Common myeloid progenitor, CD34-positive (primary cell): ENCODE data around the gene BTBD16.

Experiments used
- CTCF ChIA-PET: fragments of 350-600 bp; sonication (Branson Sonifier 250); formaldehyde crosslinking; loops from one replicate; lab custom pipeline; 2021; ENCODE audit warnings: antibody characterized with exemption; lab: Charles Lee
- POLR2A ChIA-PET: fragments of 350-600 bp; sonication (Branson Sonifier 250); formaldehyde crosslinking; loops from one replicate; lab custom pipeline; 2021; ENCODE audit warnings: antibody characterized with exemption; lab: Charles Lee
- DNase-seq, 3 donors: peaks; one replicate each; pipeline versions ENCODE4 v3.0.0 to v3.0.0-alpha.2; 2013
- H3K27ac ChIP-seq, 2 experiments: 1 replicate in 1 of 2; 2 replicates in 1 of 2; pipeline ENCODE4 v1.7.0; 2013; ENCODE audit warnings: inconsistent platforms in 2 of 2, low read length in 2 of 2, mild to moderate bottlenecking in 2 of 2, low read depth in 1 of 2, moderate library complexity in 1 of 2; ENCODE audit not compliant: severe bottlenecking in 2 of 2, insufficient read depth in 1 of 2, poor library complexity in 1 of 2
- H3K27me3 ChIP-seq, 5 experiments: replicated peaks in 2 of 5; 1 replicate in 3 of 5; 2 replicates in 2 of 5; pipeline versions ENCODE4 v1.6.1 to v1.7.0; 2013; ENCODE audit warnings: low read length in 4 of 5, mild to moderate bottlenecking in 2 of 5, moderate library complexity in 2 of 5, inconsistent platforms in 1 of 5; ENCODE audit not compliant: insufficient read depth in 5 of 5, control insufficient read depth in 4 of 5
- H3K36me3 ChIP-seq, 4 experiments: 1 replicate in 2 of 4; 2 replicates in 2 of 4; pipeline versions ENCODE4 v1.6.1 to v1.7.0; 2013; ENCODE audit warnings: low read length in 3 of 4, control low read depth in 1 of 4, mild to moderate bottlenecking in 1 of 4; ENCODE audit not compliant: control insufficient read depth in 4 of 4, insufficient read depth in 4 of 4
- H3K4me1 ChIP-seq, 4 experiments: 1 replicate in 3 of 4; 2 replicates in 1 of 4; pipeline versions ENCODE4 v1.6.1 to v1.7.1; 2013; ENCODE audit warnings: low read length in 3 of 4, mild to moderate bottlenecking in 3 of 4, control low read depth in 1 of 4, inconsistent platforms in 1 of 4, moderate library complexity in 1 of 4; ENCODE audit not compliant: control insufficient read depth in 4 of 4, insufficient read depth in 4 of 4; ENCODE audit errors: control extremely low read depth in 1 of 4
- H3K4me3 ChIP-seq, 7 experiments: 1 replicate in 4 of 7; 2 replicates in 3 of 7; pipeline versions ENCODE4 v1.5.1 to v1.7.0; 2013; ENCODE audit warnings: mild to moderate bottlenecking in 7 of 7, low read length in 6 of 7, moderate library complexity in 6 of 7, inconsistent platforms in 2 of 7, low read depth in 2 of 7, control low read depth in 1 of 7; ENCODE audit not compliant: insufficient read depth in 4 of 7, control insufficient read depth in 1 of 7; ENCODE audit errors: extremely low read depth in 1 of 7
- H3K9me3 ChIP-seq, 5 experiments: 1 replicate in 4 of 5; 2 replicates in 1 of 5; pipeline versions ENCODE4 v1.6.1 to v1.7.1; 2013; ENCODE audit warnings: low read length in 4 of 5, mild to moderate bottlenecking in 2 of 5, inconsistent platforms in 1 of 5, low read depth in 1 of 5, moderate library complexity in 1 of 5; ENCODE audit not compliant: control insufficient read depth in 4 of 5, insufficient read depth in 2 of 5; ENCODE audit errors: control extremely low read depth in 1 of 5
- WGBS: methylation state at CpG from one replicate; pipeline ENCODE4 v1.1.5; 2013; ENCODE audit not compliant: insufficient coverage; 5-methylcytosine and 5-hydroxymethylcytosine counted together

The BTBD16 gene

DNA sequence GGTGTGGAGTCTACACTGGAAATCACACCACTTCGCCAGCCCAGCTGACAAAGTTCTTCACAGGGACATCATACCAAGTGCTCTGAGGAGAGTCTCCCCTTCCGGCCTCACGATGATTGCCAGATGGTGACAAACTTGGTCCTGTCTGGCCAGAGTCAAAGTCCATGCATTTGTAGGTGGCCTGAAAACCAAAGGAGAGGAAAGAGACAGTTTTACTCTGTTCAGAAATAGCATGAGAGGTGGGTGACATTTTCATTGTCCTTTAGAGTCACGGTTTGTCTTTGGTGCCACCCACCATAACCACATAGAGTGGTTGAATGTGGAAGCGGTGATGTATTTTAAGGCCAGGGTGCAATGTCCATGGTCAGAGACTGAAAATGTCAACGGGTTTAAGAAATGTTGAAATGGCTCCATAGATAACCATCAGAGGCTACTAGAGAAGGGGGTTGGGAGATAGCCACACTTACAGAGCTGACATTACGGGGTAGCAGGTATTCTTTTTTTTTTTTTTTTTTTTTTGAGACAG, 33.0 kb downstream of the BTBD16 start:
- H3K36me3 ChIP-seq: no peaks in the 10 kb centered on the region
- H3K27me3 ChIP-seq: peaks cover 0 to 11% (median 2%) of the 10 kb centered on the region in 5 experiments
- no peak overlapping the region for H3K4me3 ChIP-seq
- peaks cover 0 to 3% (median 0%) of the 10 kb centered on the region in 5 experiments for H3K9me3 ChIP-seq
- CTCF ChIA-PET: no interaction called here
- POLR2A ChIA-PET: no interaction called here
- no peak overlapping the region for H3K27ac ChIP-seq
- no peak for DNase-seq
- H3K4me1 ChIP-seq: peaks cover 0 to under 1% (median 0%) of the 10 kb centered on the region in 4 experiments
- 98% methylated on average over 6 of the region's 7 CpGs for WGBS

DNA sequence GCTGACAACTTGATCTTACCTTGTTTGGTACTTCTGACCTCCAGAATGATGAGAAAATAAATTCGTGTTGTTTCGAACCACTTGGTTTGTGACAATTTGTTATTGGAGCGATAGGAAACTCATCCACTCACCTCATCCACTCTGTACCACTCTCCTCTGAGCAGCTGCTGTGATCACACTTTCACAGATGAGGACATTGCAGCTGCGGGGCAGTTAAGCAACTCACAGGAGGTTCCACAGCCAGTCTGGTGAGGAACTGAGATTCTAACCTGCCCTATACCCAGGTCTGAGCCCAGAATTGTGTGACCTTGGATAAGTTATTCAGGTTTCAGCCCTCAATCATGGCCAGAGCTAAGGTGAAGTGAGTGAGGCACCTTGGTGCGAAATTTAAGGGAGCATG, 35.2 kb downstream of the BTBD16 start:
- ChIA-PET CTCF (interaction anchor here (0.9 kb wide), 1 partner anchor 34 kb away, joined by 3 read pairs; no protein-coding TSS in a partner anchor), POLR2A (no interaction called here)
- DNase-seq: no peak
- Histone ChIP-seq H3K9me3 (peaks cover 0 to 3% (median 0%) of the 10 kb centered on the region in 5 experiments), H3K36me3 (no peaks in the 10 kb centered on the region), H3K4me3 (no peak overlapping the region), H3K27ac (no peak overlapping the region), H3K27me3 (peaks cover 0 to 22% (median 6%) of the 10 kb centered on the region in 5 experiments), H3K4me1 (no peaks in the 10 kb centered on the region)
- 100% methylated on average over 1 of the region's 5 CpGs for WGBS

DNA sequence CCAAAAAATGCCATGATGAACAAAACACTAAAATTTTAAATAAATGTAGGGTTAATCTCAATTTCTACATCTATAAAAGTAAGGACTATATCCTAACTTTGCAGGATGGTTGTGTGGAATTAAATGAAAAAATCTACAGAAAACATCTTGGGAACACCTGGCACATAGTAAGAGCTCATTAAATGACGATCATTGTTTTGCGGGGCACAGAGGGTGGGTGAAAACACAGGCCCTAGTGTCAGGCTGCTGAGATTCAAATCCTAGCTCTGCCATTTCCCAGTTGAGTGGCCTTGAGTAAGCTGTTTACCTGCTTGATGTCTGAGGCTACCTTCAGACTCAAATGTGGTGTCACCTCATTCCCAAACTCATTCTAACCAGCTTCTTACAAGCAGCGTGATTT, 35.6 kb downstream of the BTBD16 start:
- H3K4me1 ChIP-seq: no peaks in the 10 kb centered on the region
- ChIA-PET CTCF (no interaction called here), POLR2A (no interaction called here)
- no peak overlapping the region for H3K4me3 ChIP-seq
- no peak overlapping the region for H3K27ac ChIP-seq
- no peaks in the 10 kb centered on the region for H3K36me3 ChIP-seq
- WGBS: 97% methylated on average over 3 of the region's 3 CpGs
- peaks cover 0 to 22% (median 6%) of the 10 kb centered on the region in 5 experiments for H3K27me3 ChIP-seq
- DNase-seq: no peak
- H3K9me3 ChIP-seq: peaks cover 0 to 3% (median 0%) of the 10 kb centered on the region in 5 experiments

DNA sequence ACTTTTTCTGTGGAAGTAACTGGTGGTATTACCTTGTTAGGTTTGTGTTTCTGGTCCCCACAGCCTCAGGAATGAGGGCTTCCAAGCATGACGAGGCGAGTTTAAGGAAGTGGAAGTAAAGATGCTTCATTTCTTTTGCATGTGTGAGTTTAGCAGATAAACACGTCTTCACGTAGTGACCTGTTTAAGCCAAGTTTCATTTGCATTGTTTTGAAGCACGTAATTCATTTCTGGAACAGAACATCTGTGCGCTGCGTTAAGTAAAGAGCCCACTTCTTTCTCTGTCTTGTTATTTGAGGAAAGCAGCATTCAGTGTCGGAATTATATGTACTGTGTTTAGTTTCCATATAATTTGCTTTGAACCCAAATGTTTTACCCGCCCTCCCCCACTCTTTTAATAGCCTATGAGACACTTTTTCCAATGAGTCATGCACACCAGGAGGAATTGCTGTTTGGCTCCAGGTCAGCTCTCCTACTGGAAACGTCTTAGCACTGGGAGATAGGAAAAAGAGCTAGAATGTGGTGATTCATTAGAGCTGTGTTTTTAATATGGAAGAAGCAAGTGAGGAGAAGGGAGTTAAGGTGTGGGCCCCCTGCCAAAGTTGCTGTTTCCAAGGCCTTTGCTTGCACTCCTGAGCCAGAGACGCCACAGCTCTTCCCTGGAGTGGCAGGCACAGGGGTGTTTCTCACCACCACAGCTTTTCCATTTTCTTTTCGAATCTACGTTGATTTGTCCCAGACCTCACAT, 36.7 kb downstream of the BTBD16 start:
- Histone ChIP-seq H3K36me3 (no peaks in the 10 kb centered on the region), H3K9me3 (peaks cover 0 to 3% (median 0%) of the 10 kb centered on the region in 5 experiments), H3K27me3 (peaks cover 0 to 22% (median 6%) of the 10 kb centered on the region in 5 experiments), H3K4me3 (no peak overlapping the region), H3K27ac (no peak overlapping the region), H3K4me1 (no peaks in the 10 kb centered on the region)
- peak in 1 of 3 donors; percentile 4 for DNase-seq
- ChIA-PET CTCF (interaction anchor here (1.1 to 4.6 kb wide), 2 partner anchors 10 to 258 kb away, joined by 3 to 24 read pairs; no protein-coding TSS in a partner anchor), POLR2A (no interaction called here)
- 62% methylated on average over 11 of the region's 13 CpGs for WGBS

DNA sequence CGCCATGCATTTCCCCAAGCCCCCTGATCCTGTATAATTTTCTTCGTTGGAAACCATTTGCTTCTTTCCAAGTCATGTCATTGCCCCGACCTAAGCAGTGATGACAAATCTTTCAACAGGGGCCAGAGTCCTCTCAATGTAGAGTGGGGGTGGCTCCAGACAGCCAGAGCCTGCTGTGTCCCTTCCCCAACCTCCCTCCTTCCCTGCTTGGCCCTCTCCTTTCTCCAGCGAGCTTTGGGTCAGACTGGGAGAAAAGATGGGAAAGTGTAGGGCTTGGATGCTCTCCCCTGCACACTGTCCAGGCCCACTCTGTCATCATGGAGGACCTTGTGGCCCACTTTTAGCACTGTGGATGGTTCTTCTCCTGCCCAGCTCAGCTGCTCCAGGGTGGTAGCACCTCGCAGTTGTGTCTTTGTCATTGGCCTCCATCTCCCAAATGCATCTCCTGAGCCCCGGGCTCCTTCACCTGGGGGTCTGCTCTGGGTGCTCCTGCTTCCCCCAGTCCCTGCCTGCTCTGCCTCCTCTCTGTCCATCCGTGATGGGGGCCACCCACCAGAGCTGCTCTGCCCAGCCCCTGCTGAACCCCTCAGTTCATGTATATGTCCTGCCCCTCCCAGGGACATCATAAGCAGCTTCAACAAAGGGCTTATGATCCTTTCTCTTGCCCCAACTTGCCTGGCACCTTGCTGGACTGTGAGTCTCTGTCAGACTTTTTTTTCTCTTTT, 37.5 kb downstream of the BTBD16 start:
- no peak for DNase-seq
- Histone ChIP-seq H3K27me3 (peaks cover 0 to 22% (median 6%) of the 10 kb centered on the region in 5 experiments), H3K36me3 (no peaks in the 10 kb centered on the region), H3K9me3 (peaks cover 0 to 3% (median 0%) of the 10 kb centered on the region in 5 experiments), H3K4me3 (no peak overlapping the region), H3K27ac (no peak overlapping the region), H3K4me1 (no peaks in the 10 kb centered on the region)
- ChIA-PET POLR2A (no interaction called here), CTCF (interaction anchor here (4.6 kb wide), 1 partner anchor 11 kb away, joined by 24 read pairs; no protein-coding TSS in a partner anchor)
- 100% methylated on average over 5 of the region's 7 CpGs for WGBS

DNA sequence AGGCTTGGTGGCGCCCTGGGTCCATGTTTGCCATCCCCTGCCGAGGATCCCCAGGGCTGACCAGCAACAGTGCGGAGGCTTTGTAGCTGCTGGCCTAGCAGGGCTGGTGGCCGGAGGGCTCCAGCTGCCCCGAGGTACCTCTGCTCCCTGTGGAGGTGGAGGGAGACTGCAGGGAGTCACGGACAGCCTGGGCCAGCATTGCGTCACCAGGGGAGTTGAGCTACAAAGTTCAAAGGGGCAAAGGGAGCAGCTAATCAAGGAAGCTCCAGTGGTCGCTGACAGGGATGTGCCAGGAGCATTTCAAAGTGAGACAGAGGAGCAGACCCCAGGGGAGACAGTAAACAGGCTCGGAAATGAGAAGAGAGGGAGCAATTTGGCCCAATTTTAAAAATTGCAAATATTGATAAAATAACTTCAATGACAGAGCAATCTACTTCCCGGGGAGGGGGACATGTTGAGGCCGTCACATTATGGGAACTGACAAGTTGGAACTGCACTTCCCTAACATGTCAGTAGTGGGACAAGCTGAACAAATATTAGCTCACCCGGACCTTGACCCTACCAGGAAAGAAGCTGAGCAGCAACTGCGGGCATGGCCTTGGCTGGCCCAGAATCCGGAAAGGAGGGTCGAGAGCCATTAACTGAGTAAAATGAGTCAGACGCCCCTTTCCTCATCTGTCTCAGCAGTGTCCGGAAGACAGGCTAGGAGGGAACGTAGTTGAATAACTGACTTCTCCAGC, 39.4 kb downstream of the BTBD16 start:
- no peaks in the 10 kb centered on the region for H3K36me3 ChIP-seq
- peaks cover 0 to 3% (median 0%) of the 10 kb centered on the region in 5 experiments for H3K9me3 ChIP-seq
- no peak overlapping the region for H3K27ac ChIP-seq
- H3K4me1 ChIP-seq: no peaks in the 10 kb centered on the region
- CTCF ChIA-PET: interaction anchor here (1.8 to 4.6 kb wide), 2 partner anchors 13 to 124 kb away, joined by 7 to 24 read pairs; no protein-coding TSS in a partner anchor
- no peak overlapping the region for H3K4me3 ChIP-seq
- POLR2A ChIA-PET: no interaction called here
- no peak for DNase-seq
- 63% methylated on average over 17 of the region's 18 CpGs for whole genome bisulfite sequencing
- H3K27me3 ChIP-seq: peaks cover 0 to 22% (median 6%) of the 10 kb centered on the region in 5 experiments
